ENCODE results near the gene LIMS1.
"Not testable (repeated sequence)": the region's sequence is repeated elsewhere in the genome, so short reads cannot be mapped to it uniquely, and the experiment has no call there.

LIMS1 gene

DNA sequence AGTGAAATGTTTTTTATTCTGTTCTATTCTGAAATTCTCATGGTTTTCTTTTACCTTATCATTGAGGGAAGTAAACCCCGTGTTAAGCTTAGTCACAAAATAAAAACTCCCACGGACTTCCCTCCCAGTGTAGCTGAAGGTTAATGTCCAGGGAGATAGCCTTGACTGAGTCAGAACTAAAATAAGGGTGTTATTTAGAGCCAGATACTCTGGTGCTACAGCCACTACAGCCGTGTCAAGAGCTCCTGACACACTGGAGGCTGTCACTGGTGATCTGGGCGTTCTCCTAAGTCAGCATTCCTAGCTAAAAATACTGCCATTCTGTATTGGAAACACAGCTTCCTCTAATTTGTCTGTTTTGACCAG, 103.0 kb downstream of the LIMS1 start:
- no peaks in the 10 kb centered on the region for H3K9me3 ChIP-seq
- H3K27me3 ChIP-seq: no peaks in the 10 kb centered on the region
- H3K4me3 ChIP-seq (ENCODE audit: low read depth, low read length): no peak overlapping the region
- H3K4me1 ChIP-seq: peaks cover 3% of the 10 kb centered on the region; the same call in 1 of the 2 replicates
- DNase-seq: no peak
- no peak for TF ChIP-seq CTCF (IDR thresholded peaks at IDR 0.05; ENCODE audit: low read depth, low read length)
- H3K36me3 ChIP-seq: no peaks in the 10 kb centered on the region

DNA sequence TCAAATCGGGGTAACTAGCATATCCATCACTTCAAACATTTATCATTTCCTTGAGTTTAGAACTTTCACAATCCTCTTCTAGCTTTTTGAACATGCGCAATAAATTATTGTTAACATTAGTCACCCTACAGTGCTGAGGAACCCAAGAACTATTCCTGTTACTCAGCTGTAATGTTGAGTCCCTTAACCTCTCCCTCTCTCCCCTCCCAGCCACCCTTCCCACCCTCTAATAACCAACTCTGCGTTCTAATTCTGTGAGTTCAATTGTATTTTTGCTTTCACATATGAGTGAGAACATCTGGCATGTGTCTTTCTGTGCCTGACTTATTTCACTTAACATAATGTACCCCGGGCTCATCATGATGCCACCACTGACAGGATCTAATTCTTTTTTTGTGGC, 106.5 kb downstream of the LIMS1 start:
- no peaks in the 10 kb centered on the region for H3K9me3 ChIP-seq
- no peak overlapping the region for H3K4me3 ChIP-seq (ENCODE audit: low read depth, low read length)
- TF ChIP-seq CTCF (IDR thresholded peaks at IDR 0.05; ENCODE audit: low read depth, low read length): no peak
- no peaks in the 10 kb centered on the region for H3K4me1 ChIP-seq
- DNase-seq: no peak
- H3K27me3 ChIP-seq: no peaks in the 10 kb centered on the region
- H3K36me3 ChIP-seq: no peaks in the 10 kb centered on the region

- no peaks in the 10 kb centered on the region for H3K36me3 ChIP-seq
- H3K4me1 ChIP-seq: no peaks in the 10 kb centered on the region
- no peak for TF ChIP-seq CTCF (IDR thresholded peaks at IDR 0.05; ENCODE audit: low read depth, low read length)
- DNase-seq: no peak
- no peaks in the 10 kb centered on the region for H3K27me3 ChIP-seq
- H3K4me3 ChIP-seq (ENCODE audit: low read depth, low read length): no peak overlapping the region
- no peaks in the 10 kb centered on the region for H3K9me3 ChIP-seq
Measured at GRCh38 chr2:108641756-108642155, 107.5 kb downstream of the LIMS1 start.

- no peaks in the 10 kb centered on the region for H3K4me1 ChIP-seq
- no peak for TF ChIP-seq CTCF (IDR thresholded peaks at IDR 0.05; ENCODE audit: low read depth, low read length)
- H3K27me3 ChIP-seq: no peaks in the 10 kb centered on the region
- H3K4me3 ChIP-seq (ENCODE audit: low read depth, low read length): no peak overlapping the region
- H3K36me3 ChIP-seq: no peaks in the 10 kb centered on the region
- DNase-seq: no peak
- H3K9me3 ChIP-seq: no peaks in the 10 kb centered on the region
Measured at GRCh38 chr2:108643261-108643849, 109.1 kb downstream of the LIMS1 start.

- H3K9me3 ChIP-seq; DNase-seq; H3K4me1 ChIP-seq; H3K27me3 ChIP-seq; H3K36me3 ChIP-seq; H3K4me3 ChIP-seq (ENCODE audit: low read depth, low read length): not testable (repeated sequence)
Measured at GRCh38 chr2:108643862-108644261, 109.6 kb downstream of the LIMS1 start.

DNA sequence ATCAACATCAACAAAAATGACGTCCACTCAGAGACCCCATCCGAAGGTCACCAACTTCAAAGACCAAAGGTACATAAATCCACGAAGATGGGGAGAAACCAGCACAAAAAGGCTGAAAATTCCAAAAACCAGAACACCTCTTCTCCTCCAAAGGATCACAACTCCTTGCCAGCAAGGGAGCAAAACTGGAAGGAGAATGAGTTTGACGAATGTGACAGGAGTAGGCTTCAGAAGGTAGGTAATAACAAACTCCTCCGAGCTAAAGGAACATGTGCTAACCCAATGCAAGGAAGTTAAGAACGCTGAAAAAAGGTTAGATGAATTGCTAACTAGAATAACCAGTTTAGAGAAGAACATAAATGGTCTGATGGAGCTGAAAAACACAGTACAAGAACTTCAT, 110.2 kb downstream of the LIMS1 start:
- not testable (repeated sequence) for H3K36me3 ChIP-seq, H3K9me3 ChIP-seq

DNA sequence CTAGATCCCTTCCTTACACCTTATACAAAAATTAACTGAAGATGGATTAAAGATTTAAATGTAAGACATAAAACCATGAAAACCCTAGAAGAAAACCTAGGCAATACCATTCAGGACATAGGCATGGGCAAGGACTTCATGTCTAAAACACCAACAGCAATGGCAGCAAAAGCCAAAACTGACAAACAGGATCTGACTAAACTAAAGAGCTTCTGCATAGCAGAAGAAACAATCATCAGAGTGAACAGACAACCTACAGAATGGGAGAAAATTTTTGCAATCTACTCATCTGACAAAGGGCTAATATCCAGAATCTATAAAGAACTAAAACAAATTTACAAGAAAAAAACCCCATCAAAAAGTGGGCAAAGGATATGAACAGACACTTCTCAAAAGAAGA, 114.5 kb downstream of the LIMS1 start:
- H3K9me3 ChIP-seq; H3K36me3 ChIP-seq; DNase-seq; H3K27me3 ChIP-seq; H3K4me1 ChIP-seq; H3K4me3 ChIP-seq (ENCODE audit: low read depth, low read length): not testable (repeated sequence)

More for the DNA sequence above, 110.2 kb downstream of the LIMS1 start:
- DNase-seq; H3K4me1 ChIP-seq; H3K27me3 ChIP-seq; H3K4me3 ChIP-seq (ENCODE audit: low read depth, low read length): not testable (repeated sequence)

GRCh38 chr2:108650465-108650864, 116.2 kb downstream of the LIMS1 start:
- H3K27me3 ChIP-seq; H3K4me1 ChIP-seq; H3K4me3 ChIP-seq (ENCODE audit: low read depth, low read length); DNase-seq; H3K9me3 ChIP-seq; H3K36me3 ChIP-seq: not testable (repeated sequence)

- not testable (repeated sequence) for H3K9me3 ChIP-seq; H3K36me3 ChIP-seq; H3K4me1 ChIP-seq; DNase-seq; H3K27me3 ChIP-seq; H3K4me3 ChIP-seq (ENCODE audit: low read depth, low read length)
Measured at GRCh38 chr2:108651468-108651867, 117.2 kb downstream of the LIMS1 start.

GRCh38 chr2:108652187-108652931, 118.1 kb downstream of the LIMS1 start:
- H3K27me3 ChIP-seq; DNase-seq; H3K9me3 ChIP-seq; H3K36me3 ChIP-seq; H3K4me3 ChIP-seq (ENCODE audit: low read depth, low read length); H3K4me1 ChIP-seq: not testable (repeated sequence)

DNA sequence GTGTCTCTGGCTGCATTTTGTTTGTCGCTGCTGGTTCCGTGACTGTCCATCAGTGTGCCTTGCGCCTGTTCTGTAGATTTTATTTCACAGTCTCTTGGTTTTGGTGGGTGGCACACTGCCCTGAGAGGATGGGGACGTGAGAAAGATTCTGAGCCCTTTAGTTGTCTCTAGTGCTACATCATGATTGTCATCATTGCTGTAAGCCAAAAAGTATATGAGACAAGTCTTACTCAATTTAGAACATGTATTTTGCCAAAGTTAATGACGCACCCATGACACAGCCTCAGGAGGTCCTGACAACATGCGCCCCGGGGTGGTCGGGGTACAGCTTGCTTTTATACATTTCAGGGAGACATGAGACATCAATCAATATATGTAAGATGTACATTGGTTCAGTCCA, 119.2 kb downstream of the LIMS1 start:
- H3K4me1 ChIP-seq; H3K9me3 ChIP-seq; H3K4me3 ChIP-seq (ENCODE audit: low read depth, low read length); H3K36me3 ChIP-seq; DNase-seq; H3K27me3 ChIP-seq: not testable (repeated sequence)

- H3K4me3 ChIP-seq (ENCODE audit: low read depth, low read length); H3K36me3 ChIP-seq; H3K4me1 ChIP-seq; H3K9me3 ChIP-seq; H3K27me3 ChIP-seq; DNase-seq: not testable (repeated sequence)
Measured at GRCh38 chr2:108653849-108654248, 119.6 kb downstream of the LIMS1 start.

All from BE2C (cell line).